MM.1S (cell line): ENCODE measurements around the gene CTU2.

Experiments used
- DNase-seq: peaks from one replicate; pipeline ENCODE4 v3.0.0-alpha.2; 2015
- H2AFZ ChIP-seq: fragments of 300-600 bp; sonication (generic); 2 replicates; pipeline ENCODE4 v1.6.0; 2016; ENCODE audit warnings: antibody characterized with exemption, low read length
- H3F3A ChIP-seq: fragments of 300-600 bp; sonication (generic); 2 replicates; pipeline ENCODE4 v1.6.1; 2016; ENCODE audit warnings: mild to moderate bottlenecking, antibody characterized with exemption, low read length, moderate library complexity, mixed read lengths; ENCODE audit not compliant: insufficient read depth
- H3K27ac ChIP-seq: fragments of 300-600 bp; sonication (generic); 2 replicates; pipeline ENCODE4 v1.5.1; 2016; ENCODE audit warnings: mild to moderate bottlenecking, low read length
- H3K27me3 ChIP-seq: fragments of 300-600 bp; sonication (generic); replicated peaks from 2 replicates; pipeline ENCODE4 v1.6.0; 2016; ENCODE audit warnings: low read length; ENCODE audit not compliant: insufficient read depth
- H3K36me3 ChIP-seq: fragments of 300-600 bp; sonication (generic); replicated peaks from 2 replicates; pipeline ENCODE4 v1.6.1; 2016; ENCODE audit warnings: mild to moderate bottlenecking, low read length, mixed read lengths; ENCODE audit not compliant: insufficient read depth
- H3K4me1 ChIP-seq: fragments of 300-600 bp; sonication (generic); 2 replicates; pipeline ENCODE4 v1.6.1; 2016; ENCODE audit warnings: low read length, mixed read lengths
- H3K4me2 ChIP-seq: fragments of 300-600 bp; sonication (generic); 2 replicates; pipeline ENCODE4 v1.6.0; 2016; ENCODE audit warnings: low read depth, low read length
- H3K4me3 ChIP-seq: fragments of 300-600 bp; sonication (generic); 2 replicates; pipeline ENCODE4 v1.5.1; 2016; ENCODE audit warnings: low read length, mixed read lengths
- H3K79me2 ChIP-seq: fragments of 300-600 bp; sonication (generic); 2 replicates; pipeline ENCODE4 v1.6.1; 2016; ENCODE audit warnings: mixed run types, low read length, mixed read lengths
- H3K9ac ChIP-seq: fragments of 300-600 bp; sonication (generic); 2 replicates; pipeline ENCODE4 v1.6.1; 2016; ENCODE audit warnings: low read length, mixed read lengths
- H3K9me2 ChIP-seq: fragments of 300-600 bp; sonication (generic); replicated peaks from 2 replicates; pipeline ENCODE4 v1.6.1; 2016; ENCODE audit warnings: mild to moderate bottlenecking, low read length, mixed read lengths; ENCODE audit not compliant: insufficient read depth
- H3K9me3 ChIP-seq: fragments of 300-600 bp; sonication (generic); replicated peaks from 2 replicates; pipeline ENCODE4 v1.6.1; 2016; ENCODE audit warnings: mild to moderate bottlenecking, low read length, mixed read lengths; ENCODE audit not compliant: insufficient read depth
- H4K20me1 ChIP-seq: fragments of 300-600 bp; sonication (generic); 2 replicates; pipeline ENCODE4 v1.6.1; 2016; ENCODE audit warnings: mild to moderate bottlenecking, low read length, moderate library complexity, mixed read lengths; ENCODE audit not compliant: insufficient read depth
- CTCF ChIP-seq: fragments of 300-600 bp; sonication (generic); IDR thresholded peaks from 2 replicates; pipeline ENCODE4 v1.5.1; 2016; ENCODE audit warnings: antibody characterized with exemption, low read length, mixed read lengths
- EZH2 ChIP-seq: fragments of 300-600 bp; sonication (generic); optimal IDR thresholded peaks from 2 replicates; pipeline ENCODE3; 2017; ENCODE audit warnings: low read depth, mild to moderate bottlenecking, antibody characterized with exemption, low read length, mixed read lengths
- EZH2phosphoT487 ChIP-seq: fragments of 300-600 bp; sonication (generic); IDR thresholded peaks from 2 replicates; pipeline ENCODE4 v1.6.1; 2018; ENCODE audit warnings: antibody characterized with exemption, low read length

Gene CTU2

GRCh38 chr16:88754109-88754911 lies 48.0 kb downstream of the CTU2 start:
- DNase-seq, result no peak
- no peaks in the 10 kb centered on the region for H3K4me1 ChIP-seq
- H3K79me2 ChIP-seq, result peaks cover 84% of the 10 kb centered on the region
- no peak overlapping the region for H3K27ac ChIP-seq
- H3K9me3 ChIP-seq, result no peaks in the 10 kb centered on the region
- H3K4me2 ChIP-seq, result no peak overlapping the region
- TF ChIP-seq EZH2phosphoT487 (no peak), EZH2 (no peak), CTCF (no peak)
- no peak overlapping the region for H3K4me3 ChIP-seq
- peaks cover 13% of the 10 kb centered on the region for H4K20me1 ChIP-seq
- H3F3A ChIP-seq, result no peaks in the 10 kb centered on the region
- no peaks in the 10 kb centered on the region for H3K9me2 ChIP-seq
- H3K27me3 ChIP-seq, result no peaks in the 10 kb centered on the region
- no peak overlapping the region for H2AFZ ChIP-seq
- H3K9ac ChIP-seq, result no peak overlapping the region
- no peaks in the 10 kb centered on the region; the same call in 1 of the 2 replicates for H3K36me3 ChIP-seq

GRCh38 chr16:88754912-88755744 lies 48.8 kb downstream of the CTU2 start:
- TF ChIP-seq CTCF, result no peak
- no peak overlapping the region for H3K4me2 ChIP-seq
- H3K27me3 ChIP-seq, result no peaks in the 10 kb centered on the region
- no peaks in the 10 kb centered on the region for H3F3A ChIP-seq
- H2AFZ ChIP-seq, result no peak overlapping the region
- no peaks in the 10 kb centered on the region for H3K4me1 ChIP-seq
- no peaks in the 10 kb centered on the region for H3K9me3 ChIP-seq
- peaks cover 13% of the 10 kb centered on the region for H4K20me1 ChIP-seq
- peaks cover 90% of the 10 kb centered on the region for H3K79me2 ChIP-seq
- no peak overlapping the region for H3K27ac ChIP-seq
- no peaks in the 10 kb centered on the region for H3K9me2 ChIP-seq
- no peak overlapping the region for H3K9ac ChIP-seq
- no peak for DNase-seq
- H3K36me3 ChIP-seq, result no peaks in the 10 kb centered on the region; the same call in 1 of the 2 replicates
- H3K4me3 ChIP-seq, result no peak overlapping the region

- no peak overlapping the region for H3K4me2 ChIP-seq
- no peaks in the 10 kb centered on the region for H3K9me3 ChIP-seq
- H3K79me2 ChIP-seq, result peaks cover 91% of the 10 kb centered on the region
- no peak overlapping the region for H3K9ac ChIP-seq
- H3K36me3 ChIP-seq, result no peaks in the 10 kb centered on the region; the same call in 1 of the 2 replicates
- no peak overlapping the region for H2AFZ ChIP-seq
- H3K4me3 ChIP-seq, result no peak overlapping the region
- no peak for DNase-seq
- H3K27ac ChIP-seq, result no peak overlapping the region
- no peaks in the 10 kb centered on the region for H3K4me1 ChIP-seq
- no peak for TF ChIP-seq EZH2
- no peak for TF ChIP-seq CTCF
- no peak for TF ChIP-seq EZH2phosphoT487
- H3F3A ChIP-seq, result no peaks in the 10 kb centered on the region
- H3K27me3 ChIP-seq, result no peaks in the 10 kb centered on the region
- H3K9me2 ChIP-seq, result no peaks in the 10 kb centered on the region
- peaks cover 13% of the 10 kb centered on the region for H4K20me1 ChIP-seq
Measured at GRCh38 chr16:88755745-88756443, 49.6 kb downstream of the CTU2 start.
